Activated B cell treated with CpG ODN at 0.5 μM for 24 hours (primary cell): ENCODE measurements around the gene PSEN2. TPM values are rescaled to one million over a fixed set of nuclear protein-coding genes. Genes with fewer than 3 reads are reported as not detected.

Source experiments
- ATAC-seq: fragments of 200-7000 bp; cut with Tn5 transposase; one replicate; pipeline ENCODE4 v1.10.0; 2021; ENCODE audit warnings: low read depth, mild to moderate bottlenecking, moderate library complexity
- CTCF ChIA-PET: fragments of 350-600 bp; sonication (Branson Sonifier 250); formaldehyde crosslinking; loops from one replicate; lab custom pipeline; 2021; ENCODE audit warnings: antibody characterized with exemption; lab: Charles Lee
- POLR2A ChIA-PET: fragments of 350-600 bp; sonication (Branson Sonifier 250); formaldehyde crosslinking; loops from one replicate; lab custom pipeline; 2021; ENCODE audit warnings: antibody characterized with exemption; lab: Charles Lee
- DNase-seq: peaks from one replicate; pipeline ENCODE4 v3.0.0; 2022
- H3K27ac Mint-ChIP-seq: one replicate; pipeline ENCODE4 v1.8.0; 2020; ENCODE audit warnings: mixed read lengths
- H3K27me3 Mint-ChIP-seq: one replicate; pipeline ENCODE4 v1.8.0; 2021; ENCODE audit warnings: mixed read lengths
- H3K36me3 Mint-ChIP-seq: one replicate; pipeline ENCODE4 v1.8.0; 2021; ENCODE audit warnings: low read depth, mixed read lengths
- H3K4me1 Mint-ChIP-seq: one replicate; pipeline ENCODE4 v1.8.0; 2021; ENCODE audit warnings: mixed read lengths
- H3K4me3 Mint-ChIP-seq: one replicate; pipeline ENCODE4 v1.8.0; 2020; ENCODE audit warnings: mild to moderate bottlenecking, mixed read lengths
- H3K9me3 Mint-ChIP-seq: one replicate; pipeline ENCODE4 v1.8.0; 2020; ENCODE audit warnings: mixed read lengths
- CTCF ChIP-seq: fragments of 200-600 bp; IDR thresholded peaks from one replicate; pipeline ENCODE4 v1.8.0; 2022; ENCODE audit warnings: antibody characterized with exemption, mild to moderate bottlenecking
- intact Hi-C: fragments of 100-400 bp; cut with micrococcal nuclease; formaldehyde crosslinking; loops from one replicate; pipeline ENCODE4 v1.15.1; 2024
- total RNA-seq: library from RNA; stranded (reverse); gene quantifications from 2 replicates; pipeline ENCODE4 v1.2.3, GENCODE V29; 2022

Gene PSEN2
- total RNA-seq, 1 donor from 2014 or later = 14.3 TPM

DNA sequence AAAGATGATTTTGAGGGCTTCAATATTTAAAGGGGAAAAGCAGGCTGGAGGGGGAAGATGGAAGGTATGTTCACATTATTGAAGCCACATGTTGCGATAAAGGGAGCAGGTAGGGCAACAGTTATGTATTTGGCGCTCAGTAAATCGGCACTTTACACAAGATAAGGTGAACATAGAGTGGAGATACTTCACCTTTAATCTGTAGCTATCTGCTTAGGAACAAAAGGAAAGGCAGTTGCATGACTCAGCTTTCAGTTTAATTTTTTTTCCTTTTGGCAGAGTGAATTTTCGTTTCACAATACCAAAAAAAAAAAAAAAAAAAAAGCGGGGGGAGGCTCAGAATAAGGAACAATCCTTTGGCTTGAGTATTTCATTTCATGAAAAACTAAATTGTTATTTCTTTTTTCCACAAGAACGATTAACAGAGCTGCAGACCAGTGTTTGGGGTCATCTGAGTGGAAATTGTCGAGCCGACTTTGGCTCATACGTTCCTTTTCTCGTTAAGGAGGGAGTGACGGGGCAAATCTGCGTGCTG is 68.6 kb downstream of the PSEN2 start:
- POLR2A ChIA-PET = interaction anchor here (0.6 to 3.2 kb wide), 13 partner anchors 34 to 1575 kb away, joined by 3 to 23 read pairs (median 5); partner anchors contain the start of genes ARF1, PARP1 and ZNF678
- no peak for DNase-seq
- intact Hi-C loops = loop anchor here (1.0 to 5.0 kb wide), 3 partner anchors 69 to 392 kb away; partner anchors contain the start of genes PSEN2 and STUM

DNA sequence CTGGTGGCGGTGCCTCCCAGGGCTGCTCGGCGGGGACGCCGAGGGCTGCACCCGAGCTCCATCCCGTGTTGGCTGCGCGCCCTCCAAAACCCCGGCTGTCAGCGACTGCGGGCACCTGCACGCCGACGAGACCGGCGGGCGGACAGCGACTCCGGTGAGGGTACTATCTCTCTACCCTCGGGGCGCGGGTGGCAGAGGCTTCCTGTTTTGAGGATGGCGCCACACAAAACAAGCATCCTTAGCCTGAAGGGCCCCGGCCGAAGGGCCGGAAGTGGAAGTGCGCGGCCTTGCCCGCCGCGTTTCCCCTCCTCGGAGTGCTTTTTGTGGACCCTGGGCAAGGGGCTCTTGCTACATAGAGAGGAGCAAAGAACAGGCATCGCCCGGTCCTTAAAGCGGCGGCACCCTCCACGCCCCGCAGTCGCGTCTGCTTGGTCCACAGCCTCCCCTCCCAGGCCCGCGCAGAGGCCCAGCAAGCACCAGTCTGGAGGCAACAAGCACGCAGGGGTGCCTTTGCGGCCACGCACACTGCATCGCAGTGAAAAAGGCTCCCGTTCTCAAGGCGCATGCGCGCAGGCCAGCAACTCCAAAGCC is 69.1 kb downstream of the PSEN2 start:
- TF ChIP-seq CTCF = no peak
- Mint-ChIP-seq H3K9me3 (peaks cover 11% of the 10 kb centered on the region), H3K4me3 (peak overlapping the region; percentile 89), H3K4me1 (peaks cover 43% of the 10 kb centered on the region), H3K27me3 (no peaks in the 10 kb centered on the region), H3K36me3 (peaks cover 1% of the 10 kb centered on the region), H3K27ac (peak overlapping the region; percentile 96)
- intact Hi-C loops = loop anchor here (1.0 to 5.0 kb wide), 9 partner anchors 51 to 1228 kb away; partner anchors contain the start of genes IBA57, ITPKB, JMJD4 and PARP1
- ChIA-PET CTCF (interaction anchor here (1.8 kb wide), 1 partner anchor 27 kb away, joined by 9 read pairs; no protein-coding TSS in a partner anchor), POLR2A (interaction anchor here (0.7 to 3.2 kb wide), 10 partner anchors 11 to 1143 kb away, joined by 3 to 23 read pairs (median 4); partner anchors contain the start of genes ARF1 and PARP1)
- ATAC-seq (peak; percentile 25), DNase-seq (no peak)

More for the DNA sequence above, 68.6 kb downstream of the PSEN2 start:
- no peak for TF ChIP-seq CTCF
- Mint-ChIP-seq H3K36me3 (peaks cover 1% of the 10 kb centered on the region), H3K9me3 (peaks cover 13% of the 10 kb centered on the region), H3K27me3 (no peaks in the 10 kb centered on the region), H3K4me1 (peaks cover 38% of the 10 kb centered on the region), H3K4me3 (peak overlapping the region; percentile 89), H3K27ac (peak overlapping the region; percentile 96)
- CTCF ChIA-PET = interaction anchor here (1.8 kb wide), 1 partner anchor 26 kb away, joined by 9 read pairs; no protein-coding TSS in a partner anchor
- no peak for ATAC-seq

DNA sequence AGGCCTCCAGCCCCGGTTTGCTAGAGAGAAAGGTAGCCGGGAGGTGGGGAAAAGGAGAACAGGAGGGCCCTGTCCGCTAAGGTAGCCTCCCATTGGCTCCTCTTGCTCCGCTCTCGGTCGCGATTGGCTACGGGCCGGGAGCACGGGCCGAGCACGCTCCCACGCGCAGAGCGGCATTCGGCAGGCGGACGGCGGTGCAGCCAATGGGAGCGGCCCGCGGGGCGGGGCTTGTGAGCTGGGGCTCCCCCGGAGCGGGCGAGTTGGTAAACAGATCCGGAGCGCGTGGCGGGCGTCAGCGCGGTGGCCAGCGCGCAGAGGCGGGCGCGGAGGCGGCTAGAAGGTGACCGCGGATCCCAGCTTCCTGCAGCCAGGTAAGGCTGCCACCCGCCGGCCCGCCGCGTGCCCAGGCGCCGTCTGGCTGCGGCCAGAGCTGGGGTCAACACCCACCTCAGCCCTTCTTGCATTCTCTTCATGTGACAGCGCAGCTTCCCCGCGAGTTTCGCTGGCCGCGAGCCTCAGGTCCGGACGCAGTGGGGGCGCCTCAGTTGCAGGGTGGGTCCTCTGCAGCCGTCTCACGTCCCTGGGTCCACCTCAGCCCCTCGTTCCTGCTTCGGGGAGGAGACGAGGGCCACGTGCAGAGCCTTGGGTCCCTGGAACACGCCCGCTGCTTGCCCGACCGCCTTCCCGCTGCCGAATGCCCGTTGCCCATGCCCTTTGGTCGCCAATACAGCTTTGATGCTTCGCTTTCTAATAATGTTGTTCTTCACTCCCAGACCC is 69.8 kb downstream of the PSEN2 start, which contains the start of gene COQ8A:
COQ8A (plus strand) TSS at position 266 of the 777 bp plus-strand sequence. CDS start 21,092 bp downstream, outside the sequence.
- peak within 1 kb of the TSS; percentile 89 for H3K4me3 Mint-ChIP-seq
- DNase-seq = peak; percentile 97
- peaks cover 49% of the 10 kb centered on the region for H3K4me1 Mint-ChIP-seq
- intact Hi-C loops = loop anchor here (1.0 to 5.0 kb wide), 6 partner anchors 51 to 1227 kb away; partner anchors contain the start of genes IBA57, ITPKB, JMJD4 and PARP1
- POLR2A ChIA-PET = interaction anchor here (0.6 to 3.2 kb wide), 8 partner anchors 10 to 286 kb away, joined by 3 to 23 read pairs (median 4); no protein-coding TSS in a partner anchor
- peak; percentile 93 for ATAC-seq
- no peaks in the 10 kb centered on the region for H3K27me3 Mint-ChIP-seq
- CTCF ChIA-PET = no interaction called here
- H3K36me3 Mint-ChIP-seq = peaks cover 1% of the 10 kb centered on the region
- no peak for TF ChIP-seq CTCF
- H3K9me3 Mint-ChIP-seq = peaks cover 4% of the 10 kb centered on the region
- peak within 1 kb of the TSS; percentile 96 for H3K27ac Mint-ChIP-seq

- Mint-ChIP-seq H3K27ac (peak overlapping the region; percentile 96), H3K9me3 (no peaks in the 10 kb centered on the region), H3K4me3 (peak overlapping the region; percentile 89), H3K36me3 (peaks cover 4% of the 10 kb centered on the region), H3K4me1 (peaks cover 53% of the 10 kb centered on the region), H3K27me3 (no peaks in the 10 kb centered on the region)
- ATAC-seq = no peak
- intact Hi-C loops = loop anchor here (1.0 to 5.0 kb wide), 6 partner anchors 50 to 1227 kb away; partner anchors contain the start of genes IBA57, ITPKB, JMJD4 and PARP1
- TF ChIP-seq CTCF = no peak
- no peak for DNase-seq
- ChIA-PET POLR2A (interaction anchor here (1.2 to 3.2 kb wide), 5 partner anchors 10 to 261 kb away, joined by 3 to 23 read pairs (median 4); no protein-coding TSS in a partner anchor), CTCF (no interaction called here)
Measured at GRCh38 chr1:226940806-226941067, 70.3 kb downstream of the PSEN2 start.
